Measurements from ENCODE around the gene DSG3.

- TF ChIP-seq CTCF (IDR thresholded peaks at IDR 0.05) (no peak), EP300 (IDR thresholded peaks at IDR 0.05) (no peak), POLR2AphosphoS5 (IDR thresholded peaks at IDR 0.05) (peak in 1 of 3 donors; percentile 20)
Observed at GRCh38 chr18:31419457-31419932, 28.0 kb upstream of the DSG3 start.

All from stomach (tissue), 4 donors.